ENCODE results near the gene NHERF2.

GRCh38 chr16:2042171-2042985 is 15.7 kb downstream of the NHERF2 start:
- TF ChIP-seq, protein P1, sequence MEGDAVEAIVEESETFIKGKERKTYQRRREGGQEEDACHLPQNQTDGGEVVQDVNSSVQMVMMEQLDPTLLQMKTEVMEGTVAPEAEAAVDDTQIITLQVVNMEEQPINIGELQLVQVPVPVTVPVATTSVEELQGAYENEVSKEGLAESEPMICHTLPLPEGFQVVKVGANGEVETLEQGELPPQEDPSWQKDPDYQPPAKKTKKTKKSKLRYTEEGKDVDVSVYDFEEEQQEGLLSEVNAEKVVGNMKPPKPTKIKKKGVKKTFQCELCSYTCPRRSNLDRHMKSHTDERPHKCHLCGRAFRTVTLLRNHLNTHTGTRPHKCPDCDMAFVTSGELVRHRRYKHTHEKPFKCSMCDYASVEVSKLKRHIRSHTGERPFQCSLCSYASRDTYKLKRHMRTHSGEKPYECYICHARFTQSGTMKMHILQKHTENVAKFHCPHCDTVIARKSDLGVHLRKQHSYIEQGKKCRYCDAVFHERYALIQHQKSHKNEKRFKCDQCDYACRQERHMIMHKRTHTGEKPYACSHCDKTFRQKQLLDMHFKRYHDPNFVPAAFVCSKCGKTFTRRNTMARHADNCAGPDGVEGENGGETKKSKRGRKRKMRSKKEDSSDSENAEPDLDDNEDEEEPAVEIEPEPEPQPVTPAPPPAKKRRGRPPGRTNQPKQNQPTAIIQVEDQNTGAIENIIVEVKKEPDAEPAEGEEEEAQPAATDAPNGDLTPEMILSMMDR (IDR thresholded peaks at IDR 0.05), result no peak
- TF ChIP-seq POLR2AphosphoS5 (IDR thresholded peaks at IDR 0.05) (no peak), EP300 (IDR thresholded peaks at IDR 0.05) (no peak)
